Hematopoietic multipotent progenitor cell treated with erythropoietin and hydrocortisone succinate and interleukin-3 and kit ligand, for 15 days (in vitro differentiated cells): ENCODE data around the gene TMPRSS12.
"Not testable (repeated sequence)": the region's sequence is repeated elsewhere in the genome, so short reads cannot be mapped to it uniquely, and the experiment has no call there.

Source experiments
- DNase-seq: peaks from one replicate; pipeline ENCODE4 v3.0.0-alpha.2; 2015; ENCODE audit warnings: low spot score

Gene TMPRSS12

GRCh38 chr12:50859621-50860310, 17.0 kb downstream of the TMPRSS12 start:
- no peak for DNase-seq

- DNase-seq: no peak
These were observed 19.6 kb downstream of the TMPRSS12 start for GRCh38 chr12:50862316-50862715.

GRCh38 chr12:50865266-50865665, 22.5 kb downstream of the TMPRSS12 start:
- no peak for DNase-seq

DNA sequence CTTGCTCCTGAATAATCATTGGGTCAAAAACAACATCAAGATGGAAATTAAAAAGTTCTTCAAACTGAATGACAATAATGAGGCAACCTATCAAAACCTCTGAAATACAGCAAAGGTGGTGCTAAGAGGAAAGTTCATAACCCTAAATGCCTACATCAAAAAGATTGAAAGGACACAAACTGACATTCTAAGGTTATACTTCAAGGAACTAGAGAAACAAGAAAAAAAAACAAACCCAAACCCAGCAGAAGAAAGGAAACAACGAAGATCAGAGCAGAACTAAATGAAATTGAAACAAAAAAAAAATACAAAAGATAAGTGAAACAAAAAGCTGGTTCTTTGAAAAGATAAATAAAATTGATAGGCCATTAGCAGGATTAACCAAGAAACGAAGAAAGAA, 26.2 kb downstream of the TMPRSS12 start:
- DNase-seq: not testable (repeated sequence)

DNA sequence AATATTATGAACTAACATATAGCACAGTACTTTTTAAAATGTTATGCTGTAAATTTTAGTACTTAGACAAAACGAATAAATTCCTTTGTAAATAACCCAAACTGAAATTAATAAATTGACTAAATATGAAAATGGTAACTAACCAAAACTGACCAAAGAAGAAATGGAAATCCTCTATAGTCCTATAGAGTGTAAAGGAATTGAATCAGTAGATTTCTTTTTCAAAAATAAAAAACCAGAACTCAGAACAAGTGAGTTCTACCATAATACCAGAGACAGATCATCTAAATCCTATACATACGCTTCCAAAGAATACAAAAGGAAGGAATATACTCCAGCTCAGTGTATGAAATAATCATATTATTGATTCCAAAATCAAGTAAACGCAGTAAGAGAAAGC, 39.8 kb downstream of the TMPRSS12 start:
- DNase-seq: no peak

GRCh38 chr12:50887191-50887590, 44.5 kb downstream of the TMPRSS12 start:
- no peak for DNase-seq

DNA sequence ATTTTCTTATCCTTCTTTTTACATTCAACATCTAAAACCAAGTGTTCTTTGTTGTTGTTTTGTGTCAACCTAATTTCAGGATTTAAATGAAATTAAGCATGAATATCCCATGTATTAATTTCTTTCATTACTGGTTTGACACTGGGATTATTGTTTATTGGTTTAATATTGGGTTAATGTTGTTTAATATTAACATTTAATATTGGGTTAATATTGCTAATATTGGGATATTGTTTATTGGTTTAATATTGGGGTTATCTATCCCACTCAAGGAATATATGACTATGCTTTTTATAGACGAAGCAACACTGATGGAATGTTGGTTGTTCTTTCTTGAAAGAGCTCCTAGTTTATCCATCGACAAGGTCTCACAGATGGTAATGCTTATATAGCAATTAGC, 45.9 kb downstream of the TMPRSS12 start:
- DNase-seq: no peak

GRCh38 chr12:50894241-50894640, 51.5 kb downstream of the TMPRSS12 start:
- DNase-seq: no peak

GRCh38 chr12:50901685-50902113, 59.0 kb downstream of the TMPRSS12 start:
- peak; percentile 87 for DNase-seq

DNA sequence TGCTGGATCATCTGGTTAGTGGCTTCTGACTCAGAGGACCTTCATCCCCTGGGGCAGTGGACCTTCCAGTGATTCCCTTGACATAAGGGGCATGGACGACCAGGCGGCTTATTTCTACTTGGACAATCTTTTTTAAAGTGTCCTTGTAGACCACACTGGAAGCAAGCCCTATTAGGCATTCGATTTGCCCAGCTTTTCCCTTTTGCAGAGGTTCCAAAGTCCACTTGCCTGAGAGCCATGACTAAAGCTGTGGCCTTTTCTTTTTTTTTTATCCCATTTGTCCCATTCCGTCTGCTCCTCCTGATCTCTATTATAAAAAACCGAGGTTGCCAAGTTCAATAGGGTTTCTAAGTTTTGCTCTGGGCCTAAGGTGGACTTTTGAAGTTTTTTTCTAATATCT, 65.8 kb downstream of the TMPRSS12 start:
- DNase-seq: not testable (repeated sequence)

- not testable (repeated sequence) for DNase-seq
These were observed 69.6 kb downstream of the TMPRSS12 start for GRCh38 chr12:50912361-50912760.

DNA sequence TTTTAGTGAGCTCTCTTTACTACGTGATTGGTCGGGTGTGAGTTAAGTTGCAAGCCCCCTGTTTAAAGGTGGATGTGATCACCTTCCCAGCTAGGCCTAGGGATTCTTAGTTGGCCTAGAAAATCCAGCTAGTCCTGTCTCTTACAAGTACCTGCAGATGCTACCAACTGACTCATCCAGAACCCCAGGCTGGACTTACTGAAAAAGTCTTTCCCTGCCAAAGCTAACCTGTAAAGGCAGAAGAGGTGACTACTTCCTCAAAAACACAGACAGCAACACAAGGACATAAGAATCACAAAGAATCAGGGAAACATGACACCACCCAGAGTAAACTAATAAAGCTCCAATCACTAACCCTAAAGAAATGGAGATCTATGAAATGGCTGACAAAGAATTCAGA, 70.5 kb downstream of the TMPRSS12 start:
- DNase-seq: no peak

- DNase-seq: no peak
These were observed 72.3 kb downstream of the TMPRSS12 start for GRCh38 chr12:50914872-50915484.

GRCh38 chr12:50916292-50916691, 73.6 kb downstream of the TMPRSS12 start:
- DNase-seq: no peak

DNA sequence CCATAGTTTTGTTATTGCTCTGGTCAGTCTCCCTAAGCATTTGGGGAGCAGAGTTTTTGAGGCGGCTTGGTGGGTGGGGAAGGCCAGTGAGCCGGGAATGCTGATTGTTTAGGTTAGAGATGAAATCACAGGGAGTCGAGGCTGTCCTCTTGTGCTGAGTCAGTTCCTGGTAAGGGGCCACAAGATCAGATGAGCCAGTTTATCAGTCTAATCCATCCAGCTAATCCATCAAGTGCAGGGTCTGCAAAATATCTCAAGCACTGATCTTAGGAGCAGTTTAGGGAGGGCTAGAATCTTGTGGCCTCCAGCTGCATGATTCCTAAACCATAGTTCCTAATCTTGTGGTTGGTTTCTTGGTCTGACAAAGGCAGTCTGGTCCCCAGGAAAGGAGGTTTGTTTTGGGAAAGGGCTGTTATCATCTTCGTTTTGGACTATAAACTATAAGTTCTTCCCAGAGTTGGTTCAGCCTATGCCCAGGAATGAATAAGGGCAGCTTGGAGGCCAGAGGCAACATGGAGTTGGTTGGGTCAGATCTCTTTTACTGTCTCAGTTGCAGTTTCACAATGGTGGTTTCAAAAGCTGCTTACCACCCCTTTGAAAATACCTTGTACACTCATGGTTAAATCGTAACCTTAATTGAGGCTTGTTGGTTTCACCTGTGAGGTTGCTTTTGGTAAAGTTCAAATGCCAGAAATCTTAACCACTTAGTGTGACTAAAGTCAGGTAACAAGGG, 76.0 kb downstream of the TMPRSS12 start:
- no peak for DNase-seq

GRCh38 chr12:50922820-50923219, 80.1 kb downstream of the TMPRSS12 start:
- DNase-seq: no peak

- DNase-seq: no peak
These were observed 80.8 kb downstream of the TMPRSS12 start for GRCh38 chr12:50923361-50924130.

GRCh38 chr12:50924131-50924438, 81.4 kb downstream of the TMPRSS12 start:
- no peak for DNase-seq

GRCh38 chr12:50924439-50925341, 82.0 kb downstream of the TMPRSS12 start:
- DNase-seq: peak; percentile 92

DNA sequence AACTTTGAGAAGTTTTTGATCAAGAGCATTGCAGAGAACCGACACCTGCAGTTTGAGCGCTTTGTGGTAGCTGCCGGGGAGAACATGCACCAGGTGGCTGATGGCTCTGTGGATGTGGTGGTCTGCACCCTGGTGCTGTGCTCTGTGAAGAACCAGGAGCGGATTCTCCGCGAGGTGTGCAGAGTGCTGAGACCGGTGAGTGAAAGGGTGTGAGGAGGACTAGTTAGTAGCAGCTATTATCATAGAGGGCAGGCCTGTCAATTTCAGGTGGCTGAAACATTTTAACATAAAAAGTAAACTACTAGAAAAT, 82.6 kb downstream of the TMPRSS12 start:
- DNase-seq: peak; percentile 28

DNA sequence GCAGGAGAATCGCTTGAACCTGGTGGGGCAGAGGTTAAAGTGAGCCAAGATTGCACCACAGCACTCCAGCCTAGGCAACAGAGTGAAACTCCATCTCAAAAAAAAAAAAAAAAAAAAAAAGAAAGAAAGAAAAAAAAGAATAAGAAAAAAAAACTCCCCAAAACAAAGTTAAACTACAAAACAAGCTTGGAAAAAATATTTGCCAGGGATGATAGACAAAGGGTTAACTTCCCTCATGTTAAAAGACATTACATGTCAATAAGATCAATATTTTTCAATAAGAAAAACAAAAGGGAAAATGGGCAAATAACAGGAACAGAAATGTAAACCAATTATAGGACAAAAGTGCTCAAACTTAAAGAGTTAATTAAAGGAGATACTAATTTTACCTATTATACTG, 83.2 kb downstream of the TMPRSS12 start:
- no peak for DNase-seq

GRCh38 chr12:50926415-50926814, 83.7 kb downstream of the TMPRSS12 start:
- no peak for DNase-seq
